WI38 (cell line): ENCODE data around the gene ADAM17.
"Not testable (repeated sequence)": the region's sequence is repeated elsewhere in the genome, so short reads cannot be mapped to it uniquely, and the experiment has no call there.

Experiments
- H3K4me3 ChIP-seq: 2 replicates; pipeline ENCODE4 v1.5.1; 2011; ENCODE audit warnings: low read depth, mild to moderate bottlenecking, control low read depth, low read length
- TF ChIP-seq, protein P1 (sequence below): IDR thresholded peaks from 2 replicates; pipeline ENCODE4 v1.5.1; 2012; ENCODE audit warnings: low read depth, mild to moderate bottlenecking, control low read depth, low read length

ADAM17 gene

DNA sequence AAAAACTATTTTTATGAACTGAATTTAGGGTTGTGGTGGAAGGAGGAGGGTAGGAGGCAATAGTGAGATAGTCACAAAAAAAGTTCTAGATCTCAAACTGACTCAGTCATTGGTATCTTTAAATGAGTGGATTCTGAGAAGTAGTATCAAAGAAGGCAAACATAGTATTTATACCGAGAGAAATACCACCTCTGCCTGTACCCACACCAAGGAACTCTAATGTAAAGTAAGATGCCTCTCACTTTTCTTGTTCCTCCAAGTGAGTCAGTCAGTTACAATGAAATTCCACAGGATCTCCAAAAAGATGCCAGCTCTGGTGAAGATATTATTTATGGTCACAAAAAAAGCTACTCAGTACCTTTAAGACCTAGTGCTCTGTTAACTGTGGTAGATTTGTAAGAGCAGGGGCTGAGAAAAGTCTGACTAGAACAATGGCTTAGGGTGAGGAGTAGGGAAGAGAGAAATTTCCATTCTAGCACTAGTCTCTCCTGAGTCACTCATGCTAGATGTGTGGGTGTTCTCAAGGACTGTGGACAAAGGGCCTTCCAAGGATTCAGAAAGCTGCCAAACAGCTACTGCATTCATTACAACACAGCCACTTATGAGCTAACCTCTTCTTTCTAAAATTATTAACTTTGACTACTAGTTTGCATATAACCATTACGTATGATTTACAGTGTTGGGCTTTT, 38.9 kb upstream of the ADAM17 start:
- TF ChIP-seq, protein P1, sequence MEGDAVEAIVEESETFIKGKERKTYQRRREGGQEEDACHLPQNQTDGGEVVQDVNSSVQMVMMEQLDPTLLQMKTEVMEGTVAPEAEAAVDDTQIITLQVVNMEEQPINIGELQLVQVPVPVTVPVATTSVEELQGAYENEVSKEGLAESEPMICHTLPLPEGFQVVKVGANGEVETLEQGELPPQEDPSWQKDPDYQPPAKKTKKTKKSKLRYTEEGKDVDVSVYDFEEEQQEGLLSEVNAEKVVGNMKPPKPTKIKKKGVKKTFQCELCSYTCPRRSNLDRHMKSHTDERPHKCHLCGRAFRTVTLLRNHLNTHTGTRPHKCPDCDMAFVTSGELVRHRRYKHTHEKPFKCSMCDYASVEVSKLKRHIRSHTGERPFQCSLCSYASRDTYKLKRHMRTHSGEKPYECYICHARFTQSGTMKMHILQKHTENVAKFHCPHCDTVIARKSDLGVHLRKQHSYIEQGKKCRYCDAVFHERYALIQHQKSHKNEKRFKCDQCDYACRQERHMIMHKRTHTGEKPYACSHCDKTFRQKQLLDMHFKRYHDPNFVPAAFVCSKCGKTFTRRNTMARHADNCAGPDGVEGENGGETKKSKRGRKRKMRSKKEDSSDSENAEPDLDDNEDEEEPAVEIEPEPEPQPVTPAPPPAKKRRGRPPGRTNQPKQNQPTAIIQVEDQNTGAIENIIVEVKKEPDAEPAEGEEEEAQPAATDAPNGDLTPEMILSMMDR: no peak
- no peak overlapping the region for H3K4me3 ChIP-seq

DNA sequence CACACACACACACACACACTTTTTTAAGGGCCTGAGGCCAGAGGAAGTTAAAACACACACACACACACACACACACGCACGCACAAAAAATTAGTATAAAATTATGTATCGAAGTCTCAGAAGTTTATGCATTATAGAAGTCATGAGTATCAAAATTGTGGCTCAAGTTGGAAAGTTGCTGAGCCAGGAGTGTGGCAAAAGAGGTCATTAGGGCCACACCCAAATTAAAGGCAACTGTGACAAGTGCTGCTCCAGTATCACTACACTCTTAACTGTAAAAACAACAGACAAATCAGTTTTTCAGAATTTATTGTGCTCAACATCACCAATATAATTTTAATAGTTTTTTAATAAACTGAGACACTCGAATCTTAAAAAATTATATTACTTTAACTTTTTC, 38.3 kb upstream of the ADAM17 start:
- no peak overlapping the region for H3K4me3 ChIP-seq
- TF ChIP-seq, protein P1: no peak

DNA sequence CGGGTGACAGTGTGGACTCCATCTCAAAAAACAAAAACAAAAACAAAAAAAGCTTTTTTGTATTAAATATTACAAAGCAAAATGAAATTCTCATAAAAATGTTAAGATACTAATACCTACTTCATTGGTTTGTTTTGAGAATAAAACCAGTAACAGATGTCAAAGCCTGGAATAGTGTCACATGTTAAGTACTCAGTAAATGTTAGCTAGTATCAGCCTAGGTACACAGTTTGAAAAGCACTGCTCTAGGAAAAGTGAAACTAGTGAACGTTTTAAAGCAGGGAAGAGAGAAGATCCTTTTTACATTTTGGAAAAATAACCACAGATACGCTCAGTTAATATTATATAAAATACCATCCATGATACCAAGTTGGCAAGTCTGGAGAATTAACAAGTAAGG, 37.1 kb upstream of the ADAM17 start:
- H3K4me3 ChIP-seq: no peak overlapping the region
- TF ChIP-seq, protein P1: no peak

DNA sequence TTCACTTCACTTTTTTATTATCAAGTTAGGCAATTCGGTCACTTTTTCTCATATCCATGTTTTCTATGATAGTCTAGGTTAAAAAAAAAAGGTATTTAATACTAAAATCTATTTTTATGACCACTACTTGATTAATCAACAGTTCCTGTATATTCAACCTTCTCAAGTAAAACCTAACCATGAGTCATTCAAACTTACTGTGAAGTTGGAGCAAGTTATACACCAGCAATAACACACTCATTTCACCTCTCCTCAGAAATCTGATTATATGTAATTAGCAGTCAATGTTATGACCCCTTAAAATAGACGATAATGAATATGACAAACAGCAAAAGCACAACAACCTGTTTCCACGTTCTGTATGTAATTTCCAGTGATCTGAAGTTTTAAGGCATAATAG, 35.0 kb upstream of the ADAM17 start:
- no peak overlapping the region for H3K4me3 ChIP-seq
- TF ChIP-seq, protein P1: no peak

DNA sequence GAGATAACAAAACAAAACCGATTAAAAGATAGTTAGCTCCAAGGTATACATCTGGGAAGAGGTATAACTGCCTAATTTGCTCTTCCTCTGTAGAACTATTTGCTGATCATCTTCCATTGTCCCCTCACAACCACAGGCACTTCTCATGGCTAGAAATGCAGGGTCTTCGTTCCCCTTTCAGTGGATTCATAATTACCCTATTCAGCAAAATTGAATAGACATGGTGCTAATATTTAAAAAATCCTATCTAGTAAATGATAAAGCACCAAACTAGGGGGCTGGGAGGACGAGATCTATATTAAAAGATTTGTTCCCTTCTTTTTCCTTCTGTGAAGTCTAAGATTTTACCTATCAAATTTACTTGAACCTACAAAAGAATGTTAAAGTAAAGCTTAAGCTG, 30.8 kb upstream of the ADAM17 start:
- TF ChIP-seq, protein P1: no peak
- no peak overlapping the region for H3K4me3 ChIP-seq

DNA sequence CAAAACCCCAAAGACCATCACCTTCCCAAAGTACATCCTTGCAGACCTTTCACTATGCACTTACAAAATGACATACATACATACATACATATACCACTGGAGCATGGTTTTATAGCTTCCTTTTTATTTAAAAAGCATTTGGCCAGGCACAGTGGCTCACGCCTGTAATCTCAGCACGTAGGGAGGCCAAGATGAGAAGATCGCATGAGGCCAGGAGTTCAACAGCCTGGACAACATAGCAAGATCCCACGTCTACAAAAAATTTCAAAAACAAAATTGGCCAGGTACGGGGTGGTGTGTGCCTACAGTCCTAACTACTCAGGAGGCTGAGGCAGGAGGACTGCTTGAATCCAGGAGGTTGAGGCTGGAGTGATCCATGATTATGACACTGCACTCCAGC, 29.9 kb upstream of the ADAM17 start:
- TF ChIP-seq, protein P1: no peak
- no peak overlapping the region for H3K4me3 ChIP-seq

DNA sequence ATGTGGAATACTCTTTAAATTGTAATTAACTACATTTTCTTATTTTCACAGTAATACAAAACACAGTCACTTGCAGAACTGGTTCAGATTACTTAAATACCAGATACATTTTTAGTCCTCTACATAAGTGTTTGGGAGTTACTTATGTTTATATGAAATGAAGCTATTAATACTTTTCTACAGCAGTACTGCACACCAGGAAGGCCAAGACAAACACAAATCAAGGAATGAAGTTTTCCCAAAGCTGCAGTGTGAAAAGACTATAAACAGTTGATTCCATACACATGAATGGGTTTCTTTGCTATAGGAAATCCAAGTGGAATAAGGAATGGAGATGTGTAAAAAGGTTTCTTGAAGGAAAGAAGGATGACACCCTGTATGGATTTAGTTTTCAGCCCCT, 29.3 kb upstream of the ADAM17 start:
- H3K4me3 ChIP-seq: not testable (repeated sequence)

DNA sequence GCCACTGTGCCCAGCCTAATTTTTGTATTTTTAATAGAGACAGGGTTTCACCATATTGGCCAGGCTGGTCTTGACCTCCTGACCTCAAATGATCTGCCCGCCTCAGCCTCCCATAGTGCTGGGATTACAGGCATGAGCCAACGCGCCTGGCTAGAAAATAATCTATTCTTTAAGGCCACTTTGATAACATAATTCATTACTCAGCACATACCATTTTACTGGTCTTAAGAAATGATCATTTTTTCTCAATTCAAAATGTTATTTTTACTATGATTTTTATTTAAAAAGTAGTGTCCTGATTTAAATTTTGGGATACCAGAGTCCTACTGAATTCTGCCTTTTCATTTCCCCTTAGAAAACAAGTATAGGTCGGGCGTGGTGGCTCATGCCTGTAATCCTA, 27.0 kb upstream of the ADAM17 start:
- no peak overlapping the region for H3K4me3 ChIP-seq
- TF ChIP-seq, protein P1: no peak
